IPS DF 4.7 (cell line): ENCODE measurements around the gene EHD4.

Experiments
- DNase-seq: peaks from one replicate; pipeline ENCODE4 v3.0.0-alpha.2; 2013; ENCODE audit warnings: low spot score; ENCODE audit errors: extremely low read depth

The EHD4 gene

DNA sequence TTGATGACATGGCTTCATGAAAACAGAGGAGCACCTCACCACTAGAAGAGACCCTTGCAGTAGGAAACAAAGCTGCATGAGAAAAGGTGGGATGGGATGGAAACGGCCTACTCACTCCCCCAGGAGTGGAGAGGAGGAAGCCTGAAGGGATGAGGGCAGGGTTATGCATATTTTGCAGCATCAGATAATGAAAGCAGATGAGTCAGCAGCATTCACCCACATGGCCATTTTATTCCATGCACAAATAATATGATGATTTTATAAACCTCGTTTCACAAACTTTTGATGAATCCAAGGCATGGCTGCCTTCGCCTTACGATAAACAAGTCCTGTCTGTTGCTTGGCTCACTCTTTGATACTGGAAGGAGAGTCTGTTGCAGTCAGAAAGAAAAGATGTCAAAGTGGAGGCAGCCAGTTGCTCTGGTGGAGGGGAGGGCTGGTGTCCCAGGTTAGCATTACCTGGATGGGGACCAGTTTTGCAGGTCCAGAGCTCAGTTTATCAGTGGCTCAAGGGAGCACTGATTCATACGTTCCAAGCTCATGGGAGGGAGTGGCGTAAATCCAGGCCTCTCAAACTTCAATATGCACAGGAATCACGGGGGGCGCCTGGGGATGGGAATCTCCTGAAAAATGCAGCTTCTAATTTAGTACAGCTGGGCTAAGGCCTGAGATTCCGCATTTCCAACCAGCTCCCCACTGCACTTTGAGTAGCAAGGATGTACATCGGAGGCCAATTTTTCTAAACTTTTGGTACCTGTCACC is 9.2 kb upstream of the EHD4 start:
- DNase-seq, result no peak

- DNase-seq, result no peak
Observed at GRCh38 chr15:41980654-41981323, 8.4 kb upstream of the EHD4 start.

- DNase-seq, result no peak
Observed at GRCh38 chr15:41979493-41980266, 7.3 kb upstream of the EHD4 start.

- DNase-seq, result no peak
Observed at GRCh38 chr15:41978534-41978933, 6.2 kb upstream of the EHD4 start.

GRCh38 chr15:41977757-41978383 is 5.5 kb upstream of the EHD4 start:
- no peak for DNase-seq

GRCh38 chr15:41975669-41976068 is 3.3 kb upstream of the EHD4 start:
- no peak for DNase-seq

GRCh38 chr15:41974041-41974440 is 1.7 kb upstream of the EHD4 start:
- no peak for DNase-seq

GRCh38 chr15:41971895-41972252 is 483 bp downstream of the EHD4 start:
- DNase-seq, result no peak

GRCh38 chr15:41971089-41971894 is 1.1 kb downstream of the EHD4 start:
- DNase-seq, result no peak

DNA sequence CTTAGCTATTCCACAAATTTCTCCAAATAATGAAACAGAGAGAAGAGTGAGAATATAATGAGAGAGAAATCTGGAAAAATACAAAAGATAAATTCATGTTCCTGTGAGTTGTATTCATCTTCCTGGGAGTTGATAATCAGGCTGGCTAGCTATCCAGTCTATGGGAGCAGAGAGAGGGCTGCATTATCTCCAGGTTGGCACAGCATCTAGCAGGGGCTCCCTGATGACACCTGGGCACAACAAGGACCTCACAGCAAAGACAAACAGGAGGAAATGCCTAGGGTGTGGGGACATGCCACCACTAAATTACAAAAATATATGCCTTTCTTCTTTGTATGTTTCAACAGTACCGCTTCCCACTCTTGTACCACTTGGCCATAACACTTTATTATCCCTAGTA is 1.9 kb downstream of the EHD4 start:
- no peak for DNase-seq

DNA sequence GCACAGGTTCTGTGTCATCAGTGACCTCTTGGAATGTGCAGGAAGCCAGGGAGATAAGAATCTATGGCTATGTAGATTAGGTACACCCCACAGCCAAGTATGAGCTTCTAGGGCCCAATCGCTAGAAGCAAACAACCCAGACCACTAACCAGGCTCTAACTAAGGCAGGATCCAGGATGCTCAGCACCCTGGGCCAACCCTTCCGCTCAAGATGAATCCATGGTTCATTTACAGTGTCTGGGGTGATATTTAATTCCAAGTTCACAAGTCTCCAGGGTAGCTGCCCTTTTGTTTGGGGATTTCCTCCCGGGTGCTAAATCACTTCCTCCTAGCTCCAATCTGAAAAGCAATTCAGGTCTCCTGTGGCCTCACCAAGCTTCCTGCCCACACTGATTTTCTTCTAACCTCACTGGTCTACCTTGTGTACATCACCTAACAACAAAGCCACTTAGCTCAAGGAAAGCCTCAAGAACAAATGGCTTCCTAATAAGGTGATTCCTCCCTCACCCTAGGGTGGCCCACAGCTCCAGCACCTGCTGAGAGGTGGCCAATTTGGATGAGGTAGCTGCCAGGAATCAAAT is 2.4 kb downstream of the EHD4 start:
- no peak for DNase-seq

- no peak for DNase-seq
Observed at GRCh38 chr15:41968701-41969100, 3.7 kb downstream of the EHD4 start.

- no peak for DNase-seq
Observed at GRCh38 chr15:41967506-41968206, 4.7 kb downstream of the EHD4 start.

GRCh38 chr15:41966920-41967465 is 5.4 kb downstream of the EHD4 start:
- no peak for DNase-seq

- DNase-seq, result no peak
Observed at GRCh38 chr15:41966414-41966812, 5.9 kb downstream of the EHD4 start.

DNA sequence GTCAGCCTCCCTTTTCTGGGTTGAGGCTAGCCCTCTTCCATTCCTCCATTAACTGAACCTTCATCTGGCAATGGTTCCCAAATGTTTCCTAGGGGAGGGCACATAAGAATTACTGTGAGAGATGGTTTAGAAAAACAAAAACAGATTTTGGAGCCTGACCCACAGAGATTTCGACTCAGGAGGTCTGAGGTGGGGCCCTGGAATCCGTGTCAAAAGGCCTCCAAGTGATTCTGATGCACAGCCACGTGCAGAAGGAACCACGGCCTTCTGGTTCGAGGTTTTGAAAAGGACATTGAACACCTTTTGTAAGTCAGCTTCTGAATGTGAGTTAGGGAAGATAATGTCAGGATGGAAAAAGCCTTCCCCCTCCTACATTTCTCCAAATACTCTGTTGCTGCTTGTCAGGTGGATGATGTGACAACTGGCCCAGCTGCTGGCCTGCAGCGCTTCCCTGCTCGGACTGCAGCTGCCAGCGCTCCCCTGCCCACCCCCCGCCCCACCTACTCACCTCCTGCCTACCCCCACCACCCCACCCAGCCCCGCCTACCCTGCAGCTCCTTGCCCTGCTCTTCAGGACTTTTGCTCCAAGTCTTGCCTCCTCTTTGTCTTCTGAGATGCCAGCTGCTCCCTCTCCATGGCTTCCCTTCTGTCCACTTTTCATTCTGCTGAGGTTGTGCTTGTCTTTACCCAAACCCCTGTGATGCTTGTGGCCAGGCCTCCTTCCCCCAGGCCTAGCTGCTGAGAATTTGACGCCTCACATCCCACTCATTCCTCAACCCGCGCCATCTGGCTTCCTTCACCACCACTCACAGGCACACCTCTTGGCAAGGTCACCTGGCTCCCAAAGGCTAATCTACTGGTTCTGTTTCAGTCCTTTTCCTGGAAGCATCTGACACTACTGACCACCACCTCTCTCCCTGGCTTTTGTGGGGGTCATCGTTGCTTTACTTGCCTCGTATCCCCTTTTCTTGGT is 6.6 kb downstream of the EHD4 start:
- no peak for DNase-seq

DNA sequence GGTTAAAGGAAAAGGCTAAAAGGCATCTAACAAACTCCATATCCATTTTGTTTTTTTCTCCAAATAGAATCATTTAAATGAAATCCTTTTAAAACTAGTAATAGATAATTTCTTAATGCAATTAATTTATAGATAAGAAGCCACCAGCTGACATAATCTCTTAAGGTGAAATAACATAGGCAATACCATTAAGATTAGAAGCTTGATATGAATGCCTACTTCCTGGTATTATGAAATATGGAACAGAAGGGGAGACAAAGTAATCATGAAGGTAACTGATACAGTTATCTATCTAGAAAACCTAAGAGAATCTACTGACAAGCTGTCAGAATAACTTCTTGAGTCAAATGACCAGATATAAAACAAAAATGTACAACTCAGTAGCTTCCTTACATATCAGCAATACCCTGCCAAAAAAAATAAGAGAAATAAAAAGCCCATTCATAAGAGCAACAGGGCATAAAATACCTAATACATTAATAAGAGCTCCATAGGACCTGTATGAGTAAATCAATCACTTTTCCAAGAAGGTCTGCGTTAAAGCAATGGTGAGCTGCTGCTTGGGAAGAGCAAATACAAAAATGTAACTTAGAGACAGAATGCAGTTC is 10.7 kb downstream of the EHD4 start:
- no peak for DNase-seq

GRCh38 chr15:41961001-41961518 is 11.3 kb downstream of the EHD4 start:
- DNase-seq, result no peak
